IPS-15b (cell line): ENCODE data around the gene THBS1.

Experiments used
- H3K27me3 ChIP-seq: one replicate; pipeline ENCODE4 v1.6.1; 2013; ENCODE audit warnings: low read length; ENCODE audit not compliant: control insufficient read depth, insufficient read depth
- H3K36me3 ChIP-seq: one replicate; pipeline ENCODE4 v1.6.1; 2013; ENCODE audit warnings: low read length; ENCODE audit not compliant: control insufficient read depth, insufficient read depth
- H3K4me1 ChIP-seq: one replicate; pipeline ENCODE4 v1.6.1; 2013; ENCODE audit warnings: mild to moderate bottlenecking, low read length; ENCODE audit not compliant: control insufficient read depth, insufficient read depth
- H3K4me3 ChIP-seq: one replicate; pipeline ENCODE4 v1.5.1; 2013; ENCODE audit warnings: low read depth, low read length
- H3K9ac ChIP-seq: one replicate; pipeline ENCODE4 v1.6.1; 2013; ENCODE audit warnings: low read depth, mild to moderate bottlenecking, low read length
- H3K9me3 ChIP-seq: one replicate; pipeline ENCODE4 v1.6.1; 2013; ENCODE audit warnings: mild to moderate bottlenecking, low read length; ENCODE audit not compliant: control insufficient read depth, insufficient read depth

The THBS1 gene

DNA sequence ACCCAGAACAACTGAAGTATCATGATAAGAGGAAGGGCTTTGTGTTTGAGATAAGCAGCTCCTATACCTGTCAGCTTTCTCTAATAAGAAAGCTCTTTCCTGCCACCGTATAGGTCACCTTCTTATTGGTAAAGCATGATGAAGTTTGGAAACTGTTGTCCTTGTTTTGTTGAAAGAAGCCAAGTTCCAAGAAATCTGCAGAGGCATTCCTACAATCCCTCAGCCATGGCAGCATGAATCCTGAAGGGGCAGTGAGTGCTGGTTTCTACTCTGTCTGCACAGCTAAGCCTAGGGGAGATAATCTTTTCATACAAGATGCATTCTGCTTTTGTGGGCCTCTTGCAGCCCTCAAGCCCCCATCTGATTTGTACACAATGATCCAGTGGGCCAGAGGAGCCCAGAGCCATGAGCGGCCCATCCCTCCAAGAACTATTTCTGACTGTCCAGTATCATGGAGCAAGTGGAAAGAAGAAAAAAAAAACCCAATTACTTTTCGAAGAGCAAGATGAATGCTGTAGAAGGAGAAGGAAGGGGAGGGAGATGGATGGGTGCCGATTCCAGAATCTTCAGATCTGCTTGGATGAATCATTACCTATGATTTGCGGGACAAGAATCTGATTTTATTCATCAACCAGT, 1.9 kb upstream of the THBS1 start:
- peaks cover 12% of the 10 kb centered on the region for H3K27me3 ChIP-seq
- no peak overlapping the region for H3K9ac ChIP-seq
- H3K36me3 ChIP-seq: peaks cover 10% of the 10 kb centered on the region
- H3K4me3 ChIP-seq: peak overlapping the region; percentile 60
- no peaks in the 10 kb centered on the region for H3K9me3 ChIP-seq
- peaks cover 10% of the 10 kb centered on the region for H3K4me1 ChIP-seq

DNA sequence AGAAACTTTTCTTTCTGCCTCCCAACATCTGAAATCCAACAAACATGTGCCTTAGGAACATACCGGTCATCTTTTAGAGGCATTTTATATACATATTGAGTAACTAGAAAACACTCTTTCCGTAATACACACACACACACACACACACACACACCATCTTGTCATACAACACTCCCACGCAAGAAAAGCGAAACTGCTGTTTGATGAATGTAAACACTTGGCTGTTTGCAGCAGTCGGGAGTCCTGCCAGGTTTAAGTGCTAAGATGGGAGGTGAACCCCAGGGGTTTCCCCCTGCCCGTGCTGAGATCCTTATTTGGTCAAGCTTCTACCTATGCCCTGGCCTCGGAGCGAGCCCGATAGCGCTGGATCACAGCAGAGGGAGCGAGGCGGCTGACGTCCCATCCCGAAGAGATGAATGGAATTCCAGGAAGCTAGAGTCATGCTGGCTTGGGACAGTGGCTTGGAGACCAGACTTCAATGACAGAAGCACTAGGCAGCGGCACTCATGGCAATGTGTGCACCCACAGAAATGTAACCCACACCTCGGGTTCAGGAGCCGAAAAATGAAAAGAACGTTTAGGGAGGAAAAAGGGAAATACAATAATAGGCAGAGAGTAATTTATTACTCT, 1.3 kb upstream of the THBS1 start:
- Histone ChIP-seq H3K4me3 (peak overlapping the region; percentile 60), H3K9me3 (no peaks in the 10 kb centered on the region), H3K9ac (no peak overlapping the region), H3K27me3 (peaks cover 12% of the 10 kb centered on the region), H3K36me3 (peaks cover 15% of the 10 kb centered on the region), H3K4me1 (peaks cover 10% of the 10 kb centered on the region)

DNA sequence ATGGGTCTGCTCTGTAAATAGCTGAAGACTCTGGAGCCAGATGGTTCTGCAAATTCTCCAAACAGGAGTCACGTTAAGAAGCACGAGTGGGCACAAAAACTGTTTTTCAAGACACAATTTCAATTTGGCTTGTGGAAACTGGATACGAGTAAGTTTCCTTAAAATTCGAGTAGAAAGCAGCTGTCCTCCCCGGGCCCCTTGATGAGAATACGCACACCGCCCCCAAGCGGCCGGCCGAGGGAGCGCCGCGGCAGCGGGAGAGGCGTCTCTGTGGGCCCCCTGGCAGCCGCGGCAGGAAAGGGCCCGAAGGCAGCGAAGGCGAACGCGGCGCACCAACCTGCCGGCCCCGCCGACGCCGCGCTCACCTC, 778 bp upstream of the THBS1 start:
- H3K9me3 ChIP-seq: no peaks in the 10 kb centered on the region
- H3K4me1 ChIP-seq: peaks cover 10% of the 10 kb centered on the region
- H3K4me3 ChIP-seq: peak overlapping the region; percentile 60
- H3K36me3 ChIP-seq: peaks cover 18% of the 10 kb centered on the region
- H3K27me3 ChIP-seq: peaks cover 12% of the 10 kb centered on the region
- no peak overlapping the region for H3K9ac ChIP-seq

DNA sequence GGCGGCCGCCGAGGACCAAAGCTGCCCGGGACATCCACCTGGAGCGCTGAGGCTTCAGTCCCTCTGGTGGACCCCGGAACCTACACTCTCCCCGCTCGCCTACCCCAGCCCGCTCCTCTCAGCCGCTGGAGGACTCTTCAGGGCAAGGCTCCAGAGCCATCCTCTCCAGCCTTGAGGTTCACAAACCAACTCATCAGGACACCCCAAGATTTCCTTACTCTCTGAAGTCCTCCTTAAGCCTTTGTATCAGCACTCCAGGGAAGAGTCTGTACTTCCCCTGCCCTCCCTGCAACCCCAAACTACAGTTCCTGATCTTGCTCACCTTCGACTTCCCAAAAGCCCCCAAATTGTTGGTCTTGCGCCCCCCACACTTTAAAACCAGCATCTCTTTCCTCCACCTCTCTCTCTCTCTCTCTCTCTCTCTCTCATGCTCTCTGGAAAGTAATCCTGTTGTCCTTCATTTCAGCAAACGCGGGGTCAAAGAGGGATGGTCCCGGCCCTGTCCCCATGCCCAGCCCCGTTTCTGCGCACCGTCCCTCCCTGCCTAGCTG, 438 bp downstream of the THBS1 start:
- no peaks in the 10 kb centered on the region for H3K9me3 ChIP-seq
- peak overlapping the region; percentile 71 for H3K9ac ChIP-seq
- peaks cover 12% of the 10 kb centered on the region for H3K27me3 ChIP-seq
- peaks cover 10% of the 10 kb centered on the region for H3K4me1 ChIP-seq
- peak overlapping the region; percentile 92 for H3K4me3 ChIP-seq
- peaks cover 29% of the 10 kb centered on the region for H3K36me3 ChIP-seq

DNA sequence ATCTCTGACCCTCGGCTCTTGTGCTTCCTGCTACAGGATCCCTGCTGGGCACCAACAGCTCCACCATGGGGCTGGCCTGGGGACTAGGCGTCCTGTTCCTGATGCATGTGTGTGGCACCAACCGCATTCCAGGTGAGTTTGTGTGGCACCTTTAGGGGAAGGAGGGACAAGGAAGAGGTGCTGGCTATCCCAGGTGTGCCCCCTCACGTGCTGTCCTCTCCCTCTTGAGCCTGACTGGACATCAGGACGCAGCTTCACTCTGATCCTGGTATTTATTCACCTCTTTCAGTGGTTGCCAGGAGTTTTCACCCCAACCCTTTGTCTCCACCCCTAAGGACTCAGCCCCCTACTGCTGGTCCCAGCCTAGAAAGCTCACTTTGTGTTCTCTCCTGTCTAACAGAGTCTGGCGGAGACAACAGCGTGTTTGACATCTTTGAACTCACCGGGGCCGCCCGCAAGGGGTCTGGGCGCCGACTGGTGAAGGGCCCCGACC, 960 bp downstream of the THBS1 start:
- H3K9ac ChIP-seq: no peak overlapping the region
- H3K4me1 ChIP-seq: peaks cover 10% of the 10 kb centered on the region
- H3K27me3 ChIP-seq: peaks cover 12% of the 10 kb centered on the region
- H3K36me3 ChIP-seq: peaks cover 34% of the 10 kb centered on the region
- no peaks in the 10 kb centered on the region for H3K9me3 ChIP-seq
- H3K4me3 ChIP-seq: peak overlapping the region; percentile 92

DNA sequence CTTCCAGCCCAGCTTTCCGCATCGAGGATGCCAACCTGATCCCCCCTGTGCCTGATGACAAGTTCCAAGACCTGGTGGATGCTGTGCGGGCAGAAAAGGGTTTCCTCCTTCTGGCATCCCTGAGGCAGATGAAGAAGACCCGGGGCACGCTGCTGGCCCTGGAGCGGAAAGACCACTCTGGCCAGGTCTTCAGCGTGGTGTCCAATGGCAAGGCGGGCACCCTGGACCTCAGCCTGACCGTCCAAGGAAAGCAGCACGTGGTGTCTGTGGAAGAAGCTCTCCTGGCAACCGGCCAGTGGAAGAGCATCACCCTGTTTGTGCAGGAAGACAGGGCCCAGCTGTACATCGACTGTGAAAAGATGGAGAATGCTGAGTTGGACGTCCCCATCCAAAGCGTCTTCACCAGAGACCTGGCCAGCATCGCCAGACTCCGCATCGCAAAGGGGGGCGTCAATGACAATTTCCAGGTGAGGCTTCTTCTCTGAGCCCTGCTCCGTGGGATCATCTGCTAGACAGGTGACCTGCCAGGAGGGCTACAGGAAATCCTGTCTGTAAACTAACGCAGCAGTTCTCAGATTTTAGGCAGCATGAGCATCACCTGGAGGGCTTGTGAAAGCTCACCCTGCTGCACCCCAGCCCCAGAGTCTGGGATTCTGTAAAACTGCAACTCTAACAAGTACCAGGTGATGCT, 1.6 kb downstream of the THBS1 start:
- Histone ChIP-seq H3K9ac (no peak overlapping the region), H3K4me3 (peak overlapping the region; percentile 32), H3K36me3 (peaks cover 40% of the 10 kb centered on the region)

DNA sequence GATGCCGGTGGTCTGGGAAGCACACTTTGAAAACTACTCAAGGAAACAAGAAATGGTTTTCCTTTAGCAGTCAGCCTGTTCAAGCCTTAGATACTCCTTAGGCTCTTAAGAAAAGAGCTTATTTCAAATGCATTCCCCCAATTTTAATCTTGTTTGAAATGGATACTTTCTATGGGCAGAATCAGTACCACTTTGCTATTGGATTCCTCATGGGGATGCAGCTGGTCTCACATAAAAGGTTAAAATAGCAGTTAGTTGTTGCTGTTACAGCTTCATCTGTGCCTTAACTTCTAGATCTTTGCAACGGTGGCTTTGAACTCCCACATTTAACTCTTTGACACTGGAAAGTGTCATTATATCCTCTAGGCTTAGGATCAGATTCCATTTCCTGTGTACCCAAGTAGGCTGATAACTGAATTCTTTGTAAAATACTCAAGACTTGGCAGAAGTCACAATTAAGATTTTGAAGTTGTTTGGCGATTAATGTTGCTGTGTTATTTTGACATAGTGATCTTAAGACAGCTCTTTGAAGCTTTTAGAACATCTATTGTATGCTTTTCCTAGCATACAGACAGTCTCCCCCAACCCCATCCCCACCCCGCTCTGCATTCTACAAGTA, 2.2 kb downstream of the THBS1 start:
- Histone ChIP-seq H3K9ac (no peak overlapping the region), H3K9me3 (no peaks in the 10 kb centered on the region), H3K27me3 (peaks cover 9% of the 10 kb centered on the region), H3K36me3 (peaks cover 45% of the 10 kb centered on the region), H3K4me3 (peak overlapping the region; percentile 32), H3K4me1 (peaks cover 10% of the 10 kb centered on the region)

More for the DNA sequence above, 1.6 kb downstream of the THBS1 start:
- peaks cover 10% of the 10 kb centered on the region for H3K4me1 ChIP-seq
- H3K27me3 ChIP-seq: peaks cover 12% of the 10 kb centered on the region
- no peaks in the 10 kb centered on the region for H3K9me3 ChIP-seq

DNA sequence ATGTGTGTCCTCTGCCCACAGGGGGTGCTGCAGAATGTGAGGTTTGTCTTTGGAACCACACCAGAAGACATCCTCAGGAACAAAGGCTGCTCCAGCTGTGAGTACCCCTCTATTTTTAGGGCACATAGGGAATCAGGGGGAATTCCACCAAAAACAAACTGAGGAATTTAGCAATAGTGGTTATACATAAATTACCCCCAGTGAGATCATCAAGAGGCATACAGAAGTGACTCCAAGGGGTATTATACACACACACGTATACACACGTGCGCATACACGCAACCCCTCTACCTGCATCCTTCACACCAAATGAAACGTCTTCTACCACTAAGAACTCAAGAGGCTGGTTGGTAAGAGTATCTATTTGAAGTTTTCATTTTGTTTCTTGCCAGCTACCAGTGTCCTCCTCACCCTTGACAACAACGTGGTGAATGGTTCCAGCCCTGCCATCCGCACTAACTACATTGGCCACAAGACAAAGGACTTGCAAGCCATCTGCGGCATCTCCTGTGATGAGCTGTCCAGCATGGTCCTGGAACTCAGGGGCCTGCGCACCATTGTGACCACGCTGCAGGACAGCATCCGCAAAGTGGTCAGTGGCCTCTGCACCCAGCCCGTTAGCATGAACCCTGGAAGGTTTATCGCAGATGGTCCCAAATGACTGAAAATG, 2.9 kb downstream of the THBS1 start:
- Histone ChIP-seq H3K27me3 (peaks cover 3% of the 10 kb centered on the region), H3K9ac (no peak overlapping the region), H3K4me3 (no peak overlapping the region), H3K4me1 (peaks cover 9% of the 10 kb centered on the region), H3K9me3 (no peaks in the 10 kb centered on the region), H3K36me3 (peaks cover 51% of the 10 kb centered on the region)

DNA sequence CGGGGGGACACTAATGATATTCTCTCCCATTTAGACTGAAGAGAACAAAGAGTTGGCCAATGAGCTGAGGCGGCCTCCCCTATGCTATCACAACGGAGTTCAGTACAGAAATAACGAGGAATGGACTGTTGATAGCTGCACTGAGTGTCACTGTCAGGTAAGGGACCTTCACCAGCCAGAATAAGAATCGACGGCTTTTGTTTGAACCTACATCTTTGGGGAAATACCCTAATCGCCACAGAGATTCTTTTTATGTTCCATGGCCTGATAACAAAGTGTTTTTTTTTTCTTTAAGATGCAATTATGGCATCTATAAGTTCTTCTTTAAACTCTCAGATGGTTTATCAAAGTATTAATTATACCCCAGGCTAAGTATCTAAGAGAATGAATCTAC, 3.4 kb downstream of the THBS1 start:
- Histone ChIP-seq H3K36me3 (peaks cover 56% of the 10 kb centered on the region), H3K27me3 (no peaks in the 10 kb centered on the region), H3K4me1 (peaks cover 4% of the 10 kb centered on the region), H3K9ac (no peak overlapping the region), H3K4me3 (no peak overlapping the region), H3K9me3 (no peaks in the 10 kb centered on the region)

DNA sequence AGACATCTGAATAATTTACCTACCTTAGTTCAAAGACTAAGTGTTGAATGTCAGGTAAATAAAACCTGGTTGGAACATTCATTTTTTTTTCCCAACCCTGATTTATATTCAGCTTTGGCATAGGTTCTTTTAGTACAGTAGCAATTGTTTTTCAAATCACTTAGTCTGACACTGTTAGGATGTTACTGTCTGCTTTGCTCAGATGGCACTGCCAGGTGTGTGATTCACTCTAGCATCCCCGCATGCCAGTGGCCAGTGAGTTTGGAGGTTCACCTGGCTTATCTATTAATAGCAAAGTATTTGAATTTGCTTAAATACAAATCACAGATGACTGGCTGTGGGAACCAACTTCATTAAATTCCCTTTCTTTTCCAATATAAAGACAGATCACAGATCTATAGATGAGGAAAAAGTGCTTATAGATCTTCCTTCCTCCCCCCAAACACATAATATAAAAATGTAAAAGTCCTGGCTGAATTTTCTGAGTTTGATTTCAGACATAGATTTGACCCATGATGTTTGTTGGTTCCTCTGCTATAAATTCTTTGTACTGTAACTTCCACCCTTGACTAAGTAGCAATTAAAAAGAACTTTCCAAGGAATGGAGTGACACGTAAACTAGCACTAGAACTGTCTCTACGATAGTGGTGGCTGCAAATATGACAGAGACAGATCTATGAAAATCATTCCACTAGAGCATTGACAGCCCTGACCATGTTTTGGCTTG, 3.9 kb downstream of the THBS1 start:
- Histone ChIP-seq H3K9me3 (no peaks in the 10 kb centered on the region), H3K9ac (no peak overlapping the region), H3K4me1 (peaks cover 3% of the 10 kb centered on the region), H3K27me3 (no peaks in the 10 kb centered on the region), H3K4me3 (no peak overlapping the region), H3K36me3 (peaks cover 60% of the 10 kb centered on the region)
